Parathyroid adenoma (tissue), 2 donors: ENCODE results near the gene EEIG2.
"Not testable (repeated sequence)": the region's sequence is repeated elsewhere in the genome, so short reads cannot be mapped to it uniquely, and the experiment has no call there.

ENCODE experiments used
- H2AFZ ChIP-seq: fragments of 300-600 bp; sonication (generic); one replicate; pipeline ENCODE4 v1.7.0; 2017; ENCODE audit warnings: antibody characterized with exemption, mild to moderate bottlenecking
- H3K27ac ChIP-seq: fragments of 300-600 bp; sonication (generic); one replicate; pipeline ENCODE4 v1.7.0; 2017
- H3K27me3 ChIP-seq: fragments of 300-600 bp; sonication (generic); one replicate; pipeline ENCODE4 v1.7.0; 2017; ENCODE audit warnings: low read length; ENCODE audit not compliant: control insufficient read depth, insufficient read depth
- H3K36me3 ChIP-seq: fragments of 300-600 bp; sonication (generic); one replicate; pipeline ENCODE4 v1.7.0; 2017; ENCODE audit warnings: low read length; ENCODE audit not compliant: control insufficient read depth, insufficient read depth
- H3K4me1 ChIP-seq: fragments of 300-600 bp; sonication (generic); one replicate; pipeline ENCODE4 v1.7.0; 2017; ENCODE audit warnings: control low read depth
- H3K4me2 ChIP-seq: fragments of 300-600 bp; sonication (generic); one replicate; pipeline ENCODE4 v1.7.0; 2017; ENCODE audit warnings: low read length
- H3K4me3 ChIP-seq: fragments of 300-600 bp; sonication (generic); one replicate; pipeline ENCODE4 v1.7.0; 2017; ENCODE audit warnings: low read depth, low read length
- H3K79me2 ChIP-seq: fragments of 300-600 bp; sonication (generic); one replicate; pipeline ENCODE4 v1.7.0; 2017; ENCODE audit warnings: control low read depth
- H3K9ac ChIP-seq: fragments of 300-600 bp; sonication (generic); one replicate; pipeline ENCODE4 v1.7.0; 2017; ENCODE audit warnings: mild to moderate bottlenecking
- H3K9me3 ChIP-seq: fragments of 300-600 bp; sonication (generic); one replicate; pipeline ENCODE4 v1.7.0; 2017; ENCODE audit warnings: low read length; ENCODE audit not compliant: control insufficient read depth
- CTCF ChIP-seq: fragments of 300-600 bp; sonication (generic); IDR thresholded peaks from one replicate; pipeline ENCODE4 v1.7.0; 2017; ENCODE audit warnings: antibody characterized with exemption, mild to moderate bottlenecking
- donor health status: primary hyperparathyroidism.

EEIG2 gene

GRCh38 chr1:108559215-108560186, at the start of gene EEIG2:
Gene EEIG2 (plus strand): TSS chr1:108560100. CDS start chr1:108560429, 329 bp downstream.
- peaks cover 9% of the 10 kb centered on the region for H3K4me1 ChIP-seq
- no peak within 1 kb of the TSS for H3K9ac ChIP-seq
- no peaks in the 10 kb centered on the region for H3K9me3 ChIP-seq
- peak within 1 kb of the TSS; percentile 44 for H3K27ac ChIP-seq
- peak within 1 kb of the TSS; percentile 79 for H2AFZ ChIP-seq
- peak; percentile 51 for TF ChIP-seq CTCF
- H3K27me3 ChIP-seq = no peaks in the 10 kb centered on the region
- peak within 1 kb of the TSS; percentile 60 for H3K4me3 ChIP-seq
- H3K36me3 ChIP-seq = no peaks in the 10 kb centered on the region
- peaks cover 12% of the 10 kb centered on the region for H3K79me2 ChIP-seq
- peak within 1 kb of the TSS; percentile 81 for H3K4me2 ChIP-seq

GRCh38 chr1:108511764-108512163, 48.1 kb upstream of the EEIG2 start:
- Histone ChIP-seq H3K79me2 (no peaks in the 10 kb centered on the region), H3K4me1 (peaks cover 3% of the 10 kb centered on the region), H3K27ac (no peak overlapping the region), H3K36me3 (no peaks in the 10 kb centered on the region), H3K27me3 (no peaks in the 10 kb centered on the region), H3K9ac (no peak overlapping the region), H3K9me3 (no peaks in the 10 kb centered on the region), H3K4me2 (no peak overlapping the region), H2AFZ (no peak overlapping the region), H3K4me3 (no peak overlapping the region)
- TF ChIP-seq CTCF = no peak

GRCh38 chr1:108512239-108513043, 47.5 kb upstream of the EEIG2 start:
- no peaks in the 10 kb centered on the region for H3K9me3 ChIP-seq
- no peak overlapping the region for H3K9ac ChIP-seq
- no peak overlapping the region for H3K4me3 ChIP-seq
- H3K4me1 ChIP-seq = peaks cover 3% of the 10 kb centered on the region
- no peak overlapping the region for H3K27ac ChIP-seq
- TF ChIP-seq CTCF = peak; percentile 69
- H2AFZ ChIP-seq = no peak overlapping the region
- H3K79me2 ChIP-seq = no peaks in the 10 kb centered on the region
- no peaks in the 10 kb centered on the region for H3K36me3 ChIP-seq
- no peaks in the 10 kb centered on the region for H3K27me3 ChIP-seq
- no peak overlapping the region for H3K4me2 ChIP-seq

- H3K9ac ChIP-seq = no peak overlapping the region
- H3K9me3 ChIP-seq = no peaks in the 10 kb centered on the region
- H3K4me2 ChIP-seq = no peak overlapping the region
- no peak overlapping the region for H3K4me3 ChIP-seq
- no peaks in the 10 kb centered on the region for H3K79me2 ChIP-seq
- no peaks in the 10 kb centered on the region for H3K36me3 ChIP-seq
- no peaks in the 10 kb centered on the region for H3K27me3 ChIP-seq
- no peak overlapping the region for H2AFZ ChIP-seq
- peaks cover 3% of the 10 kb centered on the region for H3K4me1 ChIP-seq
- no peak overlapping the region for H3K27ac ChIP-seq
- no peak for TF ChIP-seq CTCF
These were observed 46.9 kb upstream of the EEIG2 start for GRCh38 chr1:108513044-108513415.

- not testable (repeated sequence) for H3K4me1 ChIP-seq, H3K27ac ChIP-seq, H3K9me3 ChIP-seq, H3K4me2 ChIP-seq, H3K36me3 ChIP-seq, H3K79me2 ChIP-seq, H3K9ac ChIP-seq, H3K4me3 ChIP-seq, H2AFZ ChIP-seq, H3K27me3 ChIP-seq
These were observed 46.0 kb upstream of the EEIG2 start for GRCh38 chr1:108513914-108514313.

GRCh38 chr1:108517301-108517897, 42.5 kb upstream of the EEIG2 start:
- H2AFZ ChIP-seq, H3K4me2 ChIP-seq, H3K9ac ChIP-seq, H3K4me1 ChIP-seq, H3K79me2 ChIP-seq, H3K36me3 ChIP-seq, H3K27ac ChIP-seq, H3K27me3 ChIP-seq, H3K9me3 ChIP-seq, H3K4me3 ChIP-seq: not testable (repeated sequence)
